HCT116 (cell line): ENCODE results near the gene FKBP9. TPM values are rescaled to one million over a fixed set of nuclear protein-coding genes. Genes with fewer than 3 reads are reported as not detected.

Experiments
- ATAC-seq: fragments of 200-7000 bp; cut with Tn5 transposase; 2 replicates; pipeline ENCODE4 v1.9.1; 2020; ENCODE audit warnings: mild to moderate bottlenecking, moderate library complexity
- BruUV-seq: library from RNA; stranded (reverse); fragments of 400-500 nt; replicated peaks from 2 replicates; lab custom pipeline; 2021; lab: Mats Ljungman, UMichigan
- CTCF ChIA-PET: fragments of 300-600 bp; sonication (Branson Sonifier 250); formaldehyde crosslinking; loops from one replicate; lab custom pipeline; 2021; ENCODE audit warnings: antibody characterized with exemption; lab: Charles Lee
- POLR2A ChIA-PET: fragments of 300-600, 350-600 bp; sonication (Branson Sonifier 250); formaldehyde crosslinking; loops from one replicate; lab custom pipeline; 2021; ENCODE audit warnings: antibody characterized with exemption; lab: Charles Lee
- RAD21 ChIA-PET, 2 experiments: fragments of 300-600 bp; sonication (Branson Sonifier 250); formaldehyde crosslinking; loops; one replicate each; lab custom pipeline; 2023; ENCODE audit warnings: low total read pairs in 2 of 2; ENCODE audit not compliant: uncharacterized antibody in 2 of 2, unreplicated experiment in 2 of 2, low non-redundant PET in 1 of 2; lab: Charles Lee
- DNase-seq: peaks from one replicate; pipeline ENCODE4 v3.0.0-alpha.2; 2010; ENCODE audit warnings: low read depth, low spot score
- H2AFZ ChIP-seq: fragments of 200-600 bp; shearing (Covaris generic), sonication (generic); 2 replicates; pipeline ENCODE4 v1.6.1; 2017; ENCODE audit warnings: low read depth, mixed run types, mixed read lengths, antibody characterized with exemption, low read length; ENCODE audit not compliant: poor library complexity, severe bottlenecking
- H3K27ac ChIP-seq: 2 replicates; pipeline ENCODE4 v1.5.1; 2012; ENCODE audit warnings: low read depth, low read length
- H3K27me3 ChIP-seq: fragments of 200-600 bp; sonication (generic); 2 replicates; pipeline ENCODE4 v1.6.1; 2016; ENCODE audit warnings: mixed run types, low read length, mixed read lengths; ENCODE audit not compliant: insufficient read depth
- H3K36me3 ChIP-seq, 2 experiments: fragments of 200-500 bp in 1 of 2; fragments of 200-600 bp in 1 of 2; sonication (Bioruptor generic) in 1 of 2; sonication (generic) in 1 of 2; 2 replicates each; pipeline versions ENCODE4 v1.5.1 to v1.6.1; 2014 to 2016; ENCODE audit warnings: low read length in 2 of 2, inconsistent platforms in 1 of 2, mixed read lengths in 1 of 2, mixed run types in 1 of 2; ENCODE audit not compliant: insufficient read depth in 2 of 2, control insufficient read depth in 1 of 2
- H3K4me1 ChIP-seq, 2 experiments: fragments of 200-600 bp in 1 of 2; sonication (generic) in 1 of 2; 2 replicates each; pipeline versions ENCODE4 v1.5.1 to v1.6.1; 2012 to 2017; ENCODE audit warnings: low read length in 2 of 2, inconsistent platforms in 1 of 2, mild to moderate bottlenecking in 1 of 2, mixed read lengths in 1 of 2, mixed run types in 1 of 2, moderate library complexity in 1 of 2; ENCODE audit not compliant: insufficient read depth in 2 of 2, control insufficient read depth in 1 of 2
- H3K4me2 ChIP-seq: fragments of 200-600 bp; sonication (generic); 2 replicates; pipeline ENCODE4 v1.6.1; 2017; ENCODE audit warnings: mixed run types, low read length, mixed read lengths
- H3K4me3 ChIP-seq, 2 experiments: fragments of 200-600 bp in 1 of 2; sonication (generic) in 1 of 2; replicated peaks in 1 of 2; 2 replicates each; pipeline ENCODE4 v1.5.1; 2011 to 2016; ENCODE audit warnings: low read length in 2 of 2, control low read depth in 1 of 2, low read depth in 1 of 2, mild to moderate bottlenecking in 1 of 2, mixed read lengths in 1 of 2, mixed run types in 1 of 2
- H3K79me2 ChIP-seq: fragments of 200-600 bp; sonication (generic); 2 replicates; pipeline ENCODE4 v1.6.1; 2017; ENCODE audit warnings: mild to moderate bottlenecking, mixed run types, low read length, moderate library complexity, mixed read lengths; ENCODE audit not compliant: insufficient read depth
- H3K9ac ChIP-seq: fragments of 200-600 bp; sonication (generic); 2 replicates; pipeline ENCODE4 v1.6.1; 2016; ENCODE audit warnings: low read length, mixed read lengths
- H3K9me2 ChIP-seq: fragments of 200-600 bp; sonication (generic), shearing (Covaris generic); 2 replicates; pipeline ENCODE4 v1.6.1; 2017; ENCODE audit warnings: mixed run types, mild to moderate bottlenecking, moderate library complexity; ENCODE audit not compliant: insufficient read depth
- H3K9me3 ChIP-seq, 2 experiments: fragments of 200-500 bp in 1 of 2; fragments of 200-600 bp in 1 of 2; sonication (Bioruptor generic) in 1 of 2; sonication (generic) in 1 of 2; 2 replicates each; pipeline ENCODE4 v1.6.1; 2014 to 2017; ENCODE audit warnings: low read length in 2 of 2, mixed read lengths in 2 of 2, inconsistent platforms in 1 of 2, low read depth in 1 of 2, mild to moderate bottlenecking in 1 of 2, mixed run types in 1 of 2, moderate library complexity in 1 of 2; ENCODE audit not compliant: control insufficient read depth in 1 of 2, insufficient read depth in 1 of 2
- H4K20me1 ChIP-seq: fragments of 200-600 bp; sonication (generic), shearing (Covaris generic); 2 replicates; pipeline ENCODE4 v1.6.1; 2017; ENCODE audit warnings: mixed run types, mild to moderate bottlenecking, moderate library complexity; ENCODE audit not compliant: insufficient read depth
- CBX3 ChIP-seq: IDR thresholded peaks from 2 replicates; pipeline ENCODE4 v1.6.1; 2012; ENCODE audit warnings: low read depth
- CEBPB ChIP-seq: IDR thresholded peaks from 2 replicates; pipeline ENCODE4 v1.6.1; 2012; ENCODE audit warnings: low read depth
- CTCF ChIP-seq, 3 experiments: fragments of 200-600 bp in 1 of 3; sonication (generic) in 1 of 3; IDR thresholded peaks in 2 of 3; conservative IDR thresholded peaks in 1 of 3; 2 replicates each; pipeline ENCODE4 v1.5.1; 2012 to 2017; ENCODE audit warnings: low read depth in 2 of 3, low read length in 2 of 3, antibody characterized with exemption in 1 of 3, borderline replicate concordance in 1 of 3, control low read depth in 1 of 3, mild to moderate bottlenecking in 1 of 3, mixed read lengths in 1 of 3, mixed run types in 1 of 3, moderate library complexity in 1 of 3; ENCODE audit not compliant: insufficient read depth in 1 of 3
- ELF1 ChIP-seq: IDR thresholded peaks from 2 replicates; pipeline ENCODE4 v1.6.1; 2012; ENCODE audit warnings: low read depth, borderline replicate concordance
- EZH2 ChIP-seq: fragments of 200-600 bp; sonication (generic); IDR thresholded peaks from 2 replicates; pipeline ENCODE4 v1.6.1; 2017; ENCODE audit warnings: antibody characterized with exemption, mixed run types
- EZH2phosphoT487 ChIP-seq: fragments of 200-600 bp; IDR thresholded peaks from 2 replicates; pipeline ENCODE4 v1.6.1; 2018; ENCODE audit warnings: antibody characterized with exemption, borderline replicate concordance
- FOSL1 ChIP-seq: IDR thresholded peaks from 2 replicates; pipeline ENCODE4 v1.6.1; 2012; ENCODE audit warnings: low read depth
- JUND ChIP-seq: IDR thresholded peaks from 2 replicates; pipeline ENCODE4 v1.6.1; 2012
- MAX ChIP-seq: IDR thresholded peaks from 2 replicates; pipeline ENCODE4 v1.6.1; 2012
- POLR2AphosphoS5 ChIP-seq: IDR thresholded peaks from 2 replicates; pipeline ENCODE4 v1.6.1; 2011; ENCODE audit warnings: mild to moderate bottlenecking, low read depth, low read length, moderate library complexity
- SIN3A ChIP-seq: IDR thresholded peaks from 2 replicates; pipeline ENCODE4 v1.6.1; 2012; ENCODE audit warnings: low read depth
- SRF ChIP-seq: IDR thresholded peaks from 2 replicates; pipeline ENCODE4 v1.6.1; 2012; ENCODE audit warnings: low read depth
- TCF7L2 ChIP-seq: IDR thresholded peaks from 2 replicates; pipeline ENCODE4 v1.7.0; 2011; ENCODE audit warnings: borderline replicate concordance, inconsistent platforms; ENCODE audit not compliant: insufficient read depth, insufficient read length; ENCODE audit errors: extremely low read depth
- YY1 ChIP-seq: IDR thresholded peaks from 2 replicates; pipeline ENCODE4 v1.6.1; 2011; ENCODE audit warnings: low read length, low read depth, moderate library complexity, mild to moderate bottlenecking; ENCODE audit not compliant: insufficient replicate concordance; ENCODE audit errors: extremely low read depth
- ZFX ChIP-seq: fragments of 450-650 bp; IDR thresholded peaks from 2 replicates; pipeline ENCODE4 v1.6.1; 2017
- intact Hi-C: fragments of 100-400 bp; cut with micrococcal nuclease; formaldehyde crosslinking; loops from 2 replicates; pipeline ENCODE4 v1.10.0; 2022
- total RNA-seq: library from RNA; stranded (reverse); gene quantifications from one replicate; pipeline ENCODE4 v1.2.1, GENCODE V29; 2021; ENCODE audit not compliant: unreplicated experiment

FKBP9 gene
- total RNA-seq, 1 experiment from 2014 or later: 85.6 TPM

- Histone ChIP-seq H3K4me3 (no peak overlapping the region), H3K9me3 (no peaks in the 10 kb centered on the region), H4K20me1 (no peaks in the 10 kb centered on the region), H3K9me2 (no peaks in the 10 kb centered on the region), H3K4me1 (no peaks in the 10 kb centered on the region), H2AFZ (no peak overlapping the region), H3K4me2 (no peak overlapping the region), H3K27ac (no peak overlapping the region), H3K9ac (no peak overlapping the region), H3K27me3 (no peaks in the 10 kb centered on the region), H3K36me3 (peaks cover 14 to 20% of the 10 kb centered on the region in 2 experiments; a peak in 3 of 4 replicates), H3K79me2 (peaks cover 19% of the 10 kb centered on the region; the same call in 1 of the 2 replicates)
- ChIA-PET CTCF (no interaction called here), RAD21 (no interaction called here), POLR2A (no interaction called here)
- TF ChIP-seq SRF (no peak), JUND (no peak)
- ATAC-seq (no peak), DNase-seq (no peak)
- intact Hi-C loops: no loop called here
- BruUV-seq: no TSS peak
Measured at GRCh38 chr7:32930378-32930777, 26.9 kb upstream of the FKBP9 start.

GRCh38 chr7:32935558-32935957 is 21.7 kb upstream of the FKBP9 start:
- POLR2A ChIA-PET: no interaction called here
- no TSS peak for BruUV-seq
- intact Hi-C loops: no loop called here
- H4K20me1 ChIP-seq: no peaks in the 10 kb centered on the region
- DNase-seq (no peak), ATAC-seq (no peak)
- H2AFZ ChIP-seq: no peak overlapping the region
- RAD21 ChIA-PET: no interaction called here
- H3K4me1 ChIP-seq: 0 out of 4 replicates have a peak, but pooled peaks cover 0 to 2% of the 10 kb centered on the region in 2 experiments
- peaks cover 60% of the 10 kb centered on the region for H3K79me2 ChIP-seq
- no peak overlapping the region for H3K4me3 ChIP-seq
- no peaks in the 10 kb centered on the region for H3K27me3 ChIP-seq
- CTCF ChIA-PET: no interaction called here
- H3K4me2 ChIP-seq: no peak overlapping the region
- no peaks in the 10 kb centered on the region for H3K9me2 ChIP-seq
- no peak overlapping the region for H3K9ac ChIP-seq
- peaks cover 10 to 11% of the 10 kb centered on the region in 2 experiments; a peak in 1 of 4 replicates for H3K36me3 ChIP-seq
- no peaks in the 10 kb centered on the region for H3K9me3 ChIP-seq
- TF ChIP-seq CBX3 (no peak), ZFX (no peak), SIN3A (no peak), EZH2phosphoT487 (no peak), MAX (no peak), YY1 (no peak), CEBPB (no peak), CTCF (IDR thresholded peaks at IDR 0.05 in 2 of 3, conservative IDR thresholded peaks at IDR 0.05 in 1 of 3; ENCODE audit: borderline replicate concordance in 1 of 3, insufficient read depth in 1 of 3, low read depth in 2 of 3, low read length in 2 of 3) (no peak), POLR2AphosphoS5 (no peak), EZH2 (no peak), ELF1 (no peak), FOSL1 (no peak), TCF7L2 (no peak)
- TF ChIP-seq, all 23 proteins: peak for 0
- H3K27ac ChIP-seq: no peak overlapping the region
